Stimulated activated CD4-positive, alpha-beta T cell treated with anti-CD3 and anti-CD28 coated beads, Interleukin-4, amount 100 ng/mL, for 4 hours (primary cell): ENCODE results near the gene SPOCD1.

ENCODE experiments used
- DNase-seq, 2 experiments: peaks; one replicate each; pipeline ENCODE4 v3.0.0-alpha.2; 2020

SPOCD1 gene

DNA sequence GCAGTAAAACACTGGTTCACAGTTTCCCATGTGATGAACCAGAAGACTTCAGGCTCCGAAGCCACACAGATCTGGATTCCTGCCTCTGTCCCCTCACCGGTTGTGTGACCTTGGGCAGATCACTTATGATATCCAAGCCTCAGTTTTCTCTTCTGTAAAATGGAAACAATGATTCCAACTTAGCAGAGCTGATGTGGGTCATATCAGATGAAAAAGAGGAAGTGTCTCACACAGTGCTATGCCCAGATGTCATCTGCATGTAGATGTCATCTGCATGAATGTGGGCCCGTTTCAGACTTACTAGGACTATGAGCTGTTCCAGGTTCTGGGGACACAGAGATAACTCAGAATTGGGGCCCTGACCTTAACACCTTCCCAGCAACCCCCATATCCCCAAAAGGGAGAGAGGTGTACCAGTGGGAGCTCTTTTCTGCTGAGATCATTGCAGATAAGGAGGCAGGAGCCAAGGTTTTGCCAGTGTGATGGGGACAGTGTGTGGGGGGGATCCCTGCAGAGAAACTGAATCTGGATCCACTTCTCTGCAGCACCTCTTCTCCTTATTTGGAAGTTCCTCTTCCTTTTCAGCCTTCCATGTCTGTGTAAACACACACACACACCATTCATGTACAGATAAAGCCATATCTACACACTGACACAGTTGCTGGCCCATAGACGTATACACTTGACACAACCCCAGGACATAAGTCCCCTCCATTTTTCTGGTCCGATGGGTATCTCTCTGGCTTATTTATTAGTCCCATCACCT, 46.7 kb downstream of the SPOCD1 start:
- no peak for DNase-seq

- no peak for DNase-seq
Measured at GRCh38 chr1:31768407-31768907, 47.4 kb downstream of the SPOCD1 start.

DNA sequence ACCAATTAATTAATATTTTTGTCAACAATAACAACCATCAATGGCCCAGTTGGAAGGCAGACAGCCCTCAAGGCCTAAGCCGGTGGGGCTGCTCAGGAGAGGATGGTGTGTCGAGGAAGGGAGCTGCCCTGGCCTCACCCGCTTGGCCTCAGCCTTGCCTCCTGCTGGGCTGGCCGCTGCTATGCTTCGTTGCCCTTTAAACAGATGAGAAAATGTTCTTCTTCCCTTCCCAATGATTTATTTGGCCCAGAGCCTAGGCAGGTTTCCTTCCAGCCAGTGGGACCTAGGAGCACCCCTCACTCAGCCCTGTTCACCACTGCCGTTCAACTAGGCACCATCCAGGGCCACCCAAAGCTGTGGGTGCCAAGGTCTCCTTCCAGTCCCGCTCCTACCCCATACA, 48.6 kb downstream of the SPOCD1 start:
- DNase-seq: no peak

DNA sequence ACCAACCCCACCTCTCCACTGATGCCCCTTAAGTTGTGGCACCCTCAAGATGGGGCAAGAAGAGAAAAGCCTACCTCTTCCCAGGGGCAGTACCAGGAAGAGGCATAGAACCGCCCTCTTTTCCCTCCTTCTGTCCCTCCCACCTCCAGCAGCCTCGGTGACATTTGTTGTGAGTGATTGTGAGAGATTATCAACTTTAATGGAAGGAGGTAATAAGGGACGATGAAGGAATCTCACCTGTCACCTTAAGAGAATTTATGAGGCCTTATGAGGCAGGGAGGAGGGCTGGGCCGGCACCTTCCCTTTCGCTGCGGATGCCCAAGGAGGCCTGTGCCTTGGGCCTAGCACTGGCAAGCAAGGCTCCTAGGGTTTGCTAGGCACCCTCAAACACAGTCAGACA, 50.3 kb downstream of the SPOCD1 start:
- DNase-seq: no peak

DNA sequence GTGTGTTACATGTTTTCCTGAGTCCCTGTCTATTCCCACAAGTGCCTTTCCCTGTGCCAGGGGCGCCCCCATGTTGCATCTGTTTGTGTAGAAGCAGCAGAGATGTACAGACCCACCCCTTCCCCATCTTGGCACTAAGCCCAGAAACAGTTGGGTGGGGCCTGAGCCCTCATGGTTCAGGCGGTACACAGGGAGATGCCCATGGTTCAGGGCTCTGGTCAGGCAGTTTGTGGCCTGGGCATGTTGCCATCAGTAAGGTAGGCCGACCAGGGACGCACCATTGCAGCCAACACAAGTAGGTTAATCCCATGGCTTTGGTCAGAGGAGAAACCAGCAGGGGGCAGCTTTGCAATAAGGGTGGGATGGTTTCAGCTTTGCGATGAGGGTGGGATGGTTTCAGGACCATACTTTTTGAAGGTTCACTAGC, 50.8 kb downstream of the SPOCD1 start:
- no peak for DNase-seq

DNA sequence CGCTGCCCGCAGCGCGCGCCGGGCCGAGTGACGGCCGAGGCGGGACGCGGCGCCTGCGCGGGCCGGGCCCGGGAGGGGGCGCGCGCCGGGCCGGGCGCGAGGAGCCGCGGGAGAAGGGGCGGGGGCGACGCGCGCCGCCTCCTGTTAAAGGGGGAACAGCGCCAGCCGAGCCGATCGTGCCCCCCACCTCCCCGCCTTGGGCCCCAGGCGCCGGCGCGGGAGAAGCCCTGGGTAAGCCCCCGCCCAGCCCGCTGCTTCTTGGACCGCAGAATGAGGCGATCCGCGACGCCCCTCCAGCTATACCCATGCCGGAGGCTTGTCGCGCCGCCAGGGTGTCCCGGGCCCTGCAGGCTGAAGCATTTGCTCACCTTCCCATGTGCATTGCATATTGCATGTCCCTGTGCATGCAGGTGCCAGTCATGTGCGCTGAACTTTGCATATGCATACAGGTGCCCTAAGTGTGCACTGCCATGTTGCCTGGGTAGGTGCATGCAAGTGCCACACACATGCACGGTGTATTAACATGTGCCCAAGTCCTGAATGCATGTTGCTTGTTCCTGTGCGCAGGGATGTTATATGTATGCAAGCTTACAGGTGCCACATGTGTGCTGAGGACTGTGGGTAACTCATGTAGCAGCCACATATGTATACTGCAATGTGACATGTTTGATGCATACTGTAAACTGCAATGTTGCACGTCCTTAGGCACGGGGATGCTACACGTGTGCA, 51.3 kb downstream of the SPOCD1 start, which contains the start of gene ADGRB2:
ADGRB2 (minus strand) TSS at position 29 of the 729 bp plus-strand sequence. CDS start 7,119 bp downstream, outside the sequence.
- peak in 1 of 2 experiments; percentile 15 for DNase-seq

DNA sequence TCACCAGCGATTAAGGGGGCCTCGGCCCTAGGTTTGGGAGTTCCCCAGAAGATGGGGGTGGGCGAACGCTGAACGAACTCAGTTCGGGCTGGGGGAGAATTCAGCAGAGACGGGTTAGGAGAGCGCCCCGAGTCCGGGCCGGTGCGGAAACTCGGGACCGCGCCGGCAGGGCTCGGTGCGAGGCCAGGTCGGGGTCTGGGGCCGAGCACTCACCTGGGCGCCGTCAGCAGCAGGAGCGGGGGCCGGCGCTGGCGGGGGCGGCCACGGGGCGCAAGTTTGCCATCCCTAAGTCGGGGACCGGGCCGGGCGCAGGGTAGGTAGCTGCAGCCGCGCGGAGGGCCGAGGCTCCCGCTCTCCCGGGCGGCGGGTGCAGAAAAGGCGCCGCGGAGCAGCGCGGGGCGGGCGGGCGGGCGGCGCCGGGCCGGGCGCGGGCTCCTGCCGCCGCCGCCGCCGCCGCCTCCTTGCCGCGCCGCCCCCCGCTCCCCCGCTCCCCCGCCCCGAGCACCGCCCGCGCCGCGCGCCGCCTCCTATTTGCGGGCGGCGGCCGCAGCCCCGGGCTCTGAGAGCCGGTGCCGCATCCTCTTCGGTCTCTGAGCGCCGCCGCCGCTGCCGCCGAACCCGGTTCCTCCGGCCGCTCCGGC, 52.0 kb downstream of the SPOCD1 start:
- DNase-seq: peak in 1 of 2 experiments; percentile 20

- DNase-seq: peak; percentile 50 to 65
Measured at GRCh38 chr1:31762726-31763670, 52.8 kb downstream of the SPOCD1 start.

- no peak for DNase-seq
Measured at GRCh38 chr1:31762323-31762722, 53.5 kb downstream of the SPOCD1 start.

DNA sequence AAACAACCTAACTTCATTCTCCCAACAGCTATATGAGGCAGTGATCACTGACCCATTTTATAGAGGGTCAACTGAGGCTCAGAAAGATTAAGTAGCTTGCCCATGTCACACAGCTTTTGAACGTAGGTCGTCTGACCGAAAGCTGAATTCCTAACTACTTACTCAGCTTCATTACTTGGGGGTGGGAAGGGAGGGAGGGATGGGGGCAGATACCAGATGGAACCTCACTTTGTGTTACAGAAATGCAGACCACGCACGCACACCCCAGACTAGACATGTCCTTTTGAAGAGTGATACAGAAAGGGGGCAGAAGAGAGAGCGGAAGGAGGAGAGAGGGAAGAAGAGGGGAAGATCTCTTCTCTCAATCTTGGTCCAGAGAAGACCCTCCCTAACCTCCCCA, 53.9 kb downstream of the SPOCD1 start:
- no peak for DNase-seq

- DNase-seq: peak; percentile 59 to 68
Measured at GRCh38 chr1:31760471-31761470, 55.1 kb downstream of the SPOCD1 start.

DNA sequence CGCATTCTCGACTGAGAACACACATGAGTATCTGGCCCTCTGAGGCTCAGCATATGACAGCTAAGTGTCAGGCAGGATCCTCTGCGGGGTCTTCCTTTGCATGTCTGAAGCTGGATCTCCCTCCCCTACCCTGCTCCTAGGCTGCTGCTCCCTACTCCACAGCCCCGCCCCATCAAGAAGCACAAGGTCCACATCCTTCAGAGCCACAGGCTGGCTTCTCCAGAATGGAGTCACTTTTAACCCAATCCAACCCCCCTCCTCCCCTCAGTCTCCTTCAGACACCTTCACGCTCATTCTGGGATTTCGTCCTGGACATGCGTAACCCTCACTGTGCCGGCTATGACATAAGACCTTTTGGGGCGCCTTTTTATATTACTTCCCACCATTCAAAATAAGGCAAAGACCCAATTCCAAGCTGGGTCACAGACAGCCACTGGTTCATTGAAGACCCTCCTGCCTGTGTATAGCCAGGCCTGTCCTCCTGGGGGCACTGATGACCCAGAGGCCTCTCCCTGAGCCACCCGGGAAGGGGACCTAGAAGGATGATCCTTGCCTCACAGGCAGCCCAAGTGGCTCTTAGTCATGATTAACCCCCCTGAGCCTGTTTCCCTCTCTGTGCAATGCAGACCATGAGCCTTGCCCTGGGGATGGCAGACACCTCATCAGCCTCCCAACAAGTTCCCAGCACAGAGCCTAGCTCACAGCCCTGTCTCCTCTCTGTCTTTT, 56.4 kb downstream of the SPOCD1 start:
- DNase-seq: no peak

GRCh38 chr1:31758823-31759222, 57.0 kb downstream of the SPOCD1 start:
- DNase-seq: no peak

- no peak for DNase-seq
Measured at GRCh38 chr1:31757989-31758388, 57.8 kb downstream of the SPOCD1 start.

DNA sequence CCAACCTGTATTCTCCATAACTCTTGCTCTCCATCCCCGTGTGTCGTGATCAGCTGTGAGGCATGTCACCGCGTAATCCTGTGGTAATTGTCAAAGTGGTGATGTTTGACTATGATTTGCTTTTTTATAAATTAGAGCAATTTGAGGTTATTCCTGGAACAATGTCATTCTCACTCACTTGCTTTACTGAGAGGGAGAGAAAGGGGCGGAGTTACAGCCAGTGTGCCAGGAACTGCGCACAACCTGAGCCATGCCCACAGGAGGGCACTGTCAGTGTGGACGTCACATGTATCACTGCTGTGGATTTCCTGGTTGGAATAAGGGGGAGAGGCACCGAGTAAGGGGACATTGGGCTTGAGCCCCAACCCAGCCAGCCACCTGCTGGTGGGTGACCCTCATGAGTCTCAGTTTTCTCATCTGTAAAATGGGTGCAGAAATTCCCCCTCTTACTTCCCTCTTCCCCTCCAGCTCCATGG, 58.6 kb downstream of the SPOCD1 start:
- DNase-seq: no peak

- DNase-seq: no peak
Measured at GRCh38 chr1:31756578-31756977, 59.2 kb downstream of the SPOCD1 start.

DNA sequence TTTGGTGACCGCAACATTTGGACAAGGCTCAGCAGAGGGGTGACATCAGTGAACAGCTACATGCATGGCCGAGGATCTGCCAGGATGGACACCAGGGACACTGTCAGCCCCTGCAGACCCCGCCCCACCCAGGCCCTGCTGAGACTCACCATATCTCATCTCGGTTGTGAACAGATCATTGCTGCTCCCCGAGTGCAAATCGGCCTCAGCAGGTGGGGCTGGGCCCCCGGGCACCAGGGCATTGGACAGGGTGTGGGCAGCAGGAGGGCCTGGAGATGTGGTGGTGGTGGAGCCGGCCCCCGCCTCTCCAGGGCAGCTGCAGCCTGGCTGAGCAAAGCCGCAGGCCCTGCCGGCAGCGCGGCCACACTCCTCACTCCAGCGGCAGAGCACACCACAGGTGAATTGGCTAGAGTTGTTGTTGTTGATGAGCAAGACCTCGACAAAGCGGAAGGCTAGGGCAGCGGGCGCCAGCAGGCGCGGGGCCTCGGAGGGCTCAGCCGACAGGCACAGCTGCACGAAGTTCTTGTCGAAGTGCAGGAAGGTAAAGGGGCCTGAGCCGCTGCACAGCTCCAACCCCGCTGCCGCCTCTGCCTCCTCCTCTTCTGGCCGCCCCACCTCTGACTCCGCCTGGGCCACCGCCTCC, 59.9 kb downstream of the SPOCD1 start:
- DNase-seq: no peak

- no peak for DNase-seq
Measured at GRCh38 chr1:31755197-31755611, 60.6 kb downstream of the SPOCD1 start.

DNA sequence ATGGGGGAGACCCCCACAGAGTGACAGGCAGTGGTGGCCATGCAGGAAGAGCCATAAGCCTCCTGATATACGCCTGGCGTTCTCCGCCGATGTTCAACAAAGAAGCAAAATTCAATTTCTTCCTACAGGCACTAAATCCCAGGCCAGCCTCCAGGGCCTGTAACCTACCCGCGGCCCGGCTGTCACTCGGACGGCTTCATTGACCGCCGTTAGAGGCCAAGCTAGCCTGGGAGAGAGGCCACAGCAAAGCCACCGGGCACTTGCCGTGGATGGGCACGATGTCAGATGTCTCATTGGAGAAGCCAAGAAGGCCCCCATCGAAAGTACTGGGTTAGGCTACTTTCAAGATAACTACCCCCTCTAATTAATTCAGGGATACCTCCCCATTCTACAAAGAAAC, 61.4 kb downstream of the SPOCD1 start:
- DNase-seq: no peak
